SU-DHL-6 (cell line): ENCODE data around the gene SLC16A3.

Experiments used
- H2AFZ ChIP-seq: fragments of 200-600 bp; sonication (generic); 2 replicates; pipeline ENCODE4 v1.6.1; 2014; ENCODE audit warnings: low read depth, mild to moderate bottlenecking, moderate library complexity, mixed read lengths, antibody characterized with exemption, low read length; ENCODE audit not compliant: severe bottlenecking
- H3F3A ChIP-seq: fragments of 200-600 bp; shearing (Covaris generic); 2 replicates; pipeline ENCODE4 v1.6.0; 2016; ENCODE audit warnings: antibody characterized with exemption, mild to moderate bottlenecking; ENCODE audit not compliant: insufficient read depth
- H3K27ac ChIP-seq: fragments of 200-600 bp; sonication (generic); 2 replicates; pipeline ENCODE4 v1.5.1; 2016; ENCODE audit warnings: low read depth, mild to moderate bottlenecking, low read length, moderate library complexity, mixed read lengths
- H3K27me3 ChIP-seq: fragments of 200-600 bp; sonication (generic), shearing (Covaris generic); 2 replicates; pipeline ENCODE4 v1.6.0; 2014; ENCODE audit warnings: mild to moderate bottlenecking, low read length
- H3K36me3 ChIP-seq: fragments of 200-600 bp; sonication (generic); 2 replicates; pipeline ENCODE4 v1.6.1; 2014; ENCODE audit warnings: mild to moderate bottlenecking, low read length, mixed read lengths
- H3K4me2 ChIP-seq: fragments of 300-600, 200-600 bp; shearing (Covaris generic), sonication (generic); 2 replicates; pipeline ENCODE4 v1.6.0; 2014; ENCODE audit warnings: low read length, low read depth, mild to moderate bottlenecking; ENCODE audit not compliant: poor library complexity, severe bottlenecking
- H3K4me3 ChIP-seq: fragments of 200-600 bp; sonication (generic); 2 replicates; pipeline ENCODE4 v1.5.1; 2014; ENCODE audit warnings: antibody characterized with exemption, low read length, mild to moderate bottlenecking, mixed read lengths; ENCODE audit not compliant: insufficient read depth, poor library complexity, severe bottlenecking
- H3K79me2 ChIP-seq: fragments of 200-600 bp; sonication (generic); 2 replicates; pipeline ENCODE4 v1.6.1; 2014; ENCODE audit warnings: mild to moderate bottlenecking, low read length, moderate library complexity; ENCODE audit not compliant: insufficient read depth
- H3K9ac ChIP-seq: fragments of 200-600 bp; sonication (generic); 2 replicates; pipeline ENCODE4 v1.7.0; 2014; ENCODE audit warnings: mild to moderate bottlenecking, low read length
- H3K9me2 ChIP-seq: fragments of 200-600 bp; sonication (generic); replicated peaks from 2 replicates; pipeline ENCODE4 v1.6.1; 2014; ENCODE audit warnings: low read length; ENCODE audit not compliant: insufficient read depth
- H3K9me3 ChIP-seq: fragments of 200-600 bp; sonication (generic); 2 replicates; pipeline ENCODE4 v1.6.1; 2014; ENCODE audit warnings: low read length, mixed read lengths; ENCODE audit not compliant: insufficient read depth
- H4K20me1 ChIP-seq: fragments of 200-600 bp; sonication (generic); 2 replicates; pipeline ENCODE4 v1.6.1; 2014; ENCODE audit warnings: low read depth, mild to moderate bottlenecking, antibody characterized with exemption, low read length, moderate library complexity, mixed read lengths
- EZH2phosphoT487 ChIP-seq: fragments of 200-600 bp; sonication (generic), shearing (Covaris generic); conservative IDR thresholded peaks from 2 replicates; pipeline ENCODE4 v1.6.1; 2018; ENCODE audit warnings: mild to moderate bottlenecking, antibody characterized with exemption, low read length, moderate library complexity, mixed read lengths
- TF ChIP-seq, protein P1 (sequence below): fragments of 200-600 bp; sonication (generic); IDR thresholded peaks from one replicate; pipeline ENCODE4 v1.5.1; 2017; ENCODE audit warnings: antibody characterized with exemption, mild to moderate bottlenecking, low read length, moderate library complexity; ENCODE audit not compliant: insufficient read depth, poor library complexity, severe bottlenecking

Gene SLC16A3

DNA sequence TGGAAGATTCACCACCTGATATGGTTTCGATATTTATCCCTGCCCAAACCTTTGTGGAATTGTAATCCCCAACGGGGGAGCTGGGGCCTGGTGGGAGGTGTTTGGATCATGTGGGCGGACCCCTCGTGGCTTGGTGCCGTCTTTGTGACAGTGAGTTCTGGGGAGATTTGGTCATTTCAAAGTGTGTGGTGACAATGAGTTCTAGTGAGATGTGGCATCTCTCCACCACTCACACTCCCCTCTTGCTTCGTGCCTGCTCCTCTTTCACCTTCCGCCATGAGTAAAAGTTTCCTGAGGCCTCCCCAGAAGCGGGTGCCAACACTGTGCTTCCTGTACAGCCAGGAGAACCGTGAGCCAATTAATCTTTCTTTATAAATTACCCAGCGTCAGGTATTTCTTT lies 25.9 kb upstream of the SLC16A3 start:
- Histone ChIP-seq H3F3A (no peaks in the 10 kb centered on the region), H3K9me2 (no peaks in the 10 kb centered on the region), H3K4me3 (no peak overlapping the region), H3K79me2 (no peaks in the 10 kb centered on the region), H3K9ac (no peak overlapping the region), H3K9me3 (no peaks in the 10 kb centered on the region), H3K4me2 (no peak overlapping the region), H3K27me3 (no peaks in the 10 kb centered on the region), H3K27ac (no peak overlapping the region), H2AFZ (no peak overlapping the region), H4K20me1 (no peaks in the 10 kb centered on the region), H3K36me3 (no peaks in the 10 kb centered on the region)
- TF ChIP-seq, protein P1, sequence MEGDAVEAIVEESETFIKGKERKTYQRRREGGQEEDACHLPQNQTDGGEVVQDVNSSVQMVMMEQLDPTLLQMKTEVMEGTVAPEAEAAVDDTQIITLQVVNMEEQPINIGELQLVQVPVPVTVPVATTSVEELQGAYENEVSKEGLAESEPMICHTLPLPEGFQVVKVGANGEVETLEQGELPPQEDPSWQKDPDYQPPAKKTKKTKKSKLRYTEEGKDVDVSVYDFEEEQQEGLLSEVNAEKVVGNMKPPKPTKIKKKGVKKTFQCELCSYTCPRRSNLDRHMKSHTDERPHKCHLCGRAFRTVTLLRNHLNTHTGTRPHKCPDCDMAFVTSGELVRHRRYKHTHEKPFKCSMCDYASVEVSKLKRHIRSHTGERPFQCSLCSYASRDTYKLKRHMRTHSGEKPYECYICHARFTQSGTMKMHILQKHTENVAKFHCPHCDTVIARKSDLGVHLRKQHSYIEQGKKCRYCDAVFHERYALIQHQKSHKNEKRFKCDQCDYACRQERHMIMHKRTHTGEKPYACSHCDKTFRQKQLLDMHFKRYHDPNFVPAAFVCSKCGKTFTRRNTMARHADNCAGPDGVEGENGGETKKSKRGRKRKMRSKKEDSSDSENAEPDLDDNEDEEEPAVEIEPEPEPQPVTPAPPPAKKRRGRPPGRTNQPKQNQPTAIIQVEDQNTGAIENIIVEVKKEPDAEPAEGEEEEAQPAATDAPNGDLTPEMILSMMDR, result no peak
- no peak for TF ChIP-seq EZH2phosphoT487

DNA sequence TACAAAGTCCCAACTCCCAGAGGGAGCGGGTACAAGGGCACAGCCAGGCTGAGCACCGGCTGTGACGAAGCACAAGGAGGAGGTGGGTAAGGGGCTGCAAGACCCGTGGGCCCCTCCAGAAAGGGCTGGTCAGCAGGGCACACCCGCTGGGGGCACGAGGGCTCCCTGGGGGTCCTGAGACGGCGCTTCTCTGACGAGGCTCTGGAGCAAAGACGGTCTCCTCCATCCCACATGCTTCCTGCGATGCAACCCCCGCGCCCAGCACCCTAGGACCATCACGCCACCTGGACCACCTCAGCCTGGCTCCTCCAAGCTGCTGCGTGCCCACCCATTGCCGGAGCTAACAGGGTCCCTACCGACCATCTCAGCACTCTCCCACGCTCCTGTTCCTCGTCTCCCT lies 24.9 kb upstream of the SLC16A3 start:
- H3K36me3 ChIP-seq, result no peaks in the 10 kb centered on the region
- no peaks in the 10 kb centered on the region for H3K9me3 ChIP-seq
- TF ChIP-seq, protein P1, result no peak
- TF ChIP-seq EZH2phosphoT487, result no peak
- H3K9me2 ChIP-seq, result no peaks in the 10 kb centered on the region
- no peak overlapping the region for H3K4me3 ChIP-seq
- H3K9ac ChIP-seq, result no peak overlapping the region
- no peak overlapping the region for H2AFZ ChIP-seq
- no peak overlapping the region for H3K27ac ChIP-seq
- no peak overlapping the region for H3K4me2 ChIP-seq
- H3K79me2 ChIP-seq, result no peaks in the 10 kb centered on the region
- no peaks in the 10 kb centered on the region for H3F3A ChIP-seq
- H4K20me1 ChIP-seq, result no peaks in the 10 kb centered on the region
- H3K27me3 ChIP-seq, result no peaks in the 10 kb centered on the region

DNA sequence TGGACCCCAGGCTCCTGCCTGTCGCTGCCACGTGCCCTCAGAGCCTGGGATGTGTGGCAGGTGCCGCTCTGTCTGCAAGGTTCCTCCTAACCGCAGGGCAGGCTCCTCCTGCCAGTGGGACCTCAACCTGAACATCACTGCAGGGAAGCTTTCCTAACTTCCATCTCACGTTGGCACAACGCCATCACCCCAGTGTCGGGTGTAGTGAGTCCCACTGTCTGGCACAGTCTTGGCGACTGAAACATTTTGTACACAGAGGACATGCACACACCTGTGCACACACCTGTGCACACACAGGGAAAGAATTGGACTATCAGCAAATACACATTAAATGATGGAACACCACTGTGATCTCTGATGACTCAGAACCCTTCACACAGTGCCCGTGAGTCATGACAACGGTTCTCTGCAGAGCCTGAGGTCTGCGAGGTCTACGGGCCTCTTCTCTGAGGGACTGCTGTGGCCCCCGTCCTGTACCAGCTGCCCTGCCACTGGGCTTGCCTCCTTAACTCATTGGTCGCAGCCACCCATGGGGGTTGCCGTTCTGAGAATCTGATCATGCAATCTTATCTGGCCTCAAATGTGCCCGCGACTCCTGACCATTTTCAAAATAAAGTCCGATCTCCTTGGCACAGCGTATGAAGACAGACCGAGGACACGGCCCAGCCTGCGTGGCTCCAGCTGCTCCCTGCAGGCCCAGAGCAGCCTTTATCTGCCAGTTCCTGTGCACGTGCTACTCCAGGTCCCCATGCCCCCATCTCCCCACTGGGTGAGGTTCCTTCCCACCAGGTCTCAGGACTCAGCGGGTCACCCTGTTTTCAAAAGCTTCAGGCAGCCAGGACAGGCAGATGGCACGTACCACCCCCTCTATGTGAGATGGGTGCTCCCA lies 23.8 kb upstream of the SLC16A3 start:
- Histone ChIP-seq H3K27ac (no peak overlapping the region), H3K79me2 (no peaks in the 10 kb centered on the region), H3K9me3 (no peaks in the 10 kb centered on the region), H3K9me2 (no peaks in the 10 kb centered on the region), H3K36me3 (no peaks in the 10 kb centered on the region), H3K9ac (no peak overlapping the region), H3F3A (no peaks in the 10 kb centered on the region), H2AFZ (no peak overlapping the region), H3K4me2 (no peak overlapping the region), H4K20me1 (no peaks in the 10 kb centered on the region), H3K4me3 (no peak overlapping the region), H3K27me3 (no peaks in the 10 kb centered on the region)
- no peak for TF ChIP-seq EZH2phosphoT487
- TF ChIP-seq, protein P1, result no peak
